Hepatocyte (in vitro differentiated cells): ENCODE data around the gene JDP2. TPM values are rescaled to one million over a fixed set of nuclear protein-coding genes. Genes with fewer than 3 reads are reported as not detected.

ENCODE experiments used
- DNase-seq: peaks from one replicate; pipeline ENCODE4 v3.0.0-alpha.2; 2016; ENCODE audit warnings: low spot score
- H2AFZ ChIP-seq: fragments of 200-600 bp; sonication (generic); 2 replicates; pipeline ENCODE4 v1.6.0; 2016; ENCODE audit warnings: antibody characterized with exemption, mild to moderate bottlenecking
- H3K27ac ChIP-seq: fragments of 200-600 bp; sonication (generic); 2 replicates; pipeline ENCODE4 v1.5.1; 2016; ENCODE audit warnings: mild to moderate bottlenecking
- H3K27me3 ChIP-seq: fragments of 200-600 bp; sonication (generic); 2 replicates; pipeline ENCODE4 v1.6.1; 2016
- H3K36me3 ChIP-seq: fragments of 200-600 bp; sonication (generic); replicated peaks from 2 replicates; pipeline ENCODE4 v1.5.1; 2016; ENCODE audit warnings: low read depth; ENCODE audit not compliant: insufficient read depth
- H3K4me1 ChIP-seq: fragments of 200-600 bp; sonication (generic); 2 replicates; pipeline ENCODE4 v1.5.1; 2016; ENCODE audit warnings: mild to moderate bottlenecking, moderate library complexity; ENCODE audit not compliant: insufficient read depth
- H3K4me2 ChIP-seq: fragments of 200-600 bp; sonication (generic); 2 replicates; pipeline ENCODE4 v1.6.0; 2016
- H3K4me3 ChIP-seq: fragments of 200-600 bp; sonication (generic); 2 replicates; pipeline ENCODE4 v1.5.1; 2016; ENCODE audit warnings: mild to moderate bottlenecking
- H3K79me2 ChIP-seq: fragments of 200-600 bp; sonication (generic); 2 replicates; pipeline ENCODE4 v1.6.0; 2017; ENCODE audit warnings: mild to moderate bottlenecking
- H3K9me2 ChIP-seq: fragments of 200-600 bp; sonication (generic); replicated peaks from 2 replicates; pipeline ENCODE4 v1.6.0; 2017; ENCODE audit warnings: mild to moderate bottlenecking; ENCODE audit not compliant: insufficient read depth
- H3K9me3 ChIP-seq: fragments of 200-600 bp; sonication (generic); 2 replicates; pipeline ENCODE4 v1.5.1; 2016; ENCODE audit warnings: low read depth, mild to moderate bottlenecking
- H4K20me1 ChIP-seq: fragments of 200-600 bp; sonication (generic); 2 replicates; pipeline ENCODE4 v1.6.0; 2016; ENCODE audit warnings: mild to moderate bottlenecking; ENCODE audit not compliant: insufficient read depth, poor library complexity, severe bottlenecking
- CTCF ChIP-seq: fragments of 200-600 bp; sonication (generic); IDR thresholded peaks from 2 replicates; pipeline ENCODE4 v1.5.1; 2016; ENCODE audit warnings: antibody characterized with exemption, mild to moderate bottlenecking; ENCODE audit not compliant: poor library complexity
- EZH2 ChIP-seq: fragments of 200-600 bp; sonication (generic); IDR thresholded peaks from 2 replicates; pipeline ENCODE4 v1.6.1; 2016; ENCODE audit warnings: antibody characterized with exemption, mild to moderate bottlenecking, borderline replicate concordance
- EZH2phosphoT487 ChIP-seq: fragments of 200-600 bp; sonication (generic); IDR thresholded peaks from one replicate; pipeline ENCODE4 v1.6.1; 2018; ENCODE audit warnings: antibody characterized with exemption, mild to moderate bottlenecking, low read depth, moderate library complexity; ENCODE audit not compliant: unreplicated experiment, severe bottlenecking
- WGBS: methylation state at CpG from one replicate; pipeline ENCODE4 v1.1.6; 2016; ENCODE audit warnings: low lambda C conversion rate; ENCODE audit errors: missing lambda C conversion rate; 5-methylcytosine and 5-hydroxymethylcytosine counted together
- polyA plus RNA-seq: library from polyadenylated mRNA; unstranded; fragments of >200 nt; fragmentation: Nextera tagmentation; extraction: Ambion mirVana; gene quantifications from 2 replicates; pipeline ENCODE4 v1.2.1, GENCODE V29; 2016
- total RNA-seq: library from RNA; depleted of rRNA; stranded (reverse); fragments of >200 nt; gene quantifications from 2 replicates; pipeline ENCODE4 v1.2.3, GENCODE V29; 2014

JDP2 gene
- total and polyA plus RNA-seq, 2 experiments from 2014 or later = 68.9 to 85.4 TPM

DNA sequence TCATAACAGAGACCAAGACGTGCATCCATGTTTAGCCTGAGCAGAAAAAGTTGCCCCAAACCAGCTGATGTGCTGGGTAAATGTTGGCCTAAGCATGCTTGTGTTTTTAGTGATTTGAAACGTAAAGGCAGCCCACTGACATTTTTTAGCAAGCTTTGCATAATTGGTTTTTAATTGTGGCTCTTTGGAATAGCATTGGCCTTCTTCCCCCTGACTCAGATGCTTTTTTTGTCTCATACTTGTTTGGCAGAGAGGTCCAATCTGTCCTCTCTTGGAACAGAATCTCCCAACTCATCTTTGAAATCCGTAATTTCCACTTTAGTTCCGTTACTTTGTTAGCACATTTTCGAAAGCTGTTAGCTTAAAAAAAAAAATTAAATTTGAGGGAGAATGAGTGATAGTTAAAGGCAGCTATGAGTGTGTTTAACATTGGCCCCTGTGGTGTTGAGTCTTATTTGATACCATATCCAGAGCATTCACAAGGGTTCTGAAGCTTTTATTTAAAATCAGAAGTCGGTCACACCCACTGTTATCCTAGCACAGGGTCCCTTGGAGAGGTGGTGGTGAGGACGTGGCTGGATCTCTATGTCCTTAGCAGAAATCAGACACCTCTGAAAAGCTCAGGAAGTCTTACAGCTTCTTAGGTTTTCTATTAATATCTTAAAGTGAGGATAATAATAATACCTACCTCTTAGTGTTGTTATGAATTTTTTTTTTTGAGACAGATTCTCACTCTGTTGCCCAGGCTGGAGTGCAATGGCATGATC is 15.6 kb downstream of the JDP2 start:
- Histone ChIP-seq H3K9me2 (no peaks in the 10 kb centered on the region), H3K36me3 (peaks cover 4% of the 10 kb centered on the region), H2AFZ (no peak overlapping the region), H3K4me1 (no peaks in the 10 kb centered on the region), H3K4me3 (no peak overlapping the region), H3K9me3 (no peaks in the 10 kb centered on the region), H3K4me2 (no peak overlapping the region), H3K27ac (no peak overlapping the region), H3K27me3 (no peaks in the 10 kb centered on the region), H4K20me1 (peaks cover 31% of the 10 kb centered on the region), H3K79me2 (peaks cover 69% of the 10 kb centered on the region)
- WGBS = 87% methylated on average over 7 of the region's 7 CpGs
- no peak for TF ChIP-seq EZH2phosphoT487
- no peak for TF ChIP-seq EZH2
- no peak for TF ChIP-seq CTCF
- no peak for DNase-seq

DNA sequence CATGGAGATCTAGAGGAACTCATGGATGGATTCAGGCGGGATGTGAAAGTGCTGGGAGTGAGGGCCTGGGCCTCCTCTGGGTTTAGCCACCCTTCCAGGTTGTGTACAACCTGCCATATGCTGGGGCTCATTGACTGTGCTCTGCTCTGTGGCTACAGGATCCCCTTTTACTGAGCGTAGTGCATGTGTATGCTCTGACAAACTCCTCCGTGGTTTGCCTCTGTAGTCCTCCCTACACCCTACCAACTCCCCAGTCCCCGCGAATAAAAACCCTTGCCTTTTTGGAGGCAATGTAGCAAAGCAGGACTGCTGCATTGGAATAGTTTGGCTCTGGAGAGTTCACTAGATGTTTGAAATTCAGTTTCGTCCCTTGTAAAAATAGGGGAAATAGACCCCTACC is 17.4 kb downstream of the JDP2 start:
- H4K20me1 ChIP-seq = peaks cover 22% of the 10 kb centered on the region
- peaks cover 73% of the 10 kb centered on the region for H3K79me2 ChIP-seq
- H3K36me3 ChIP-seq = peaks cover 3% of the 10 kb centered on the region
- no peaks in the 10 kb centered on the region for H3K9me3 ChIP-seq
- H3K9me2 ChIP-seq = no peaks in the 10 kb centered on the region
- no peak overlapping the region for H3K4me3 ChIP-seq
- no peaks in the 10 kb centered on the region for H3K27me3 ChIP-seq
- WGBS = 98% methylated on average over 6 of the region's 6 CpGs
- H3K27ac ChIP-seq = no peak overlapping the region
- no peak for DNase-seq
- TF ChIP-seq CTCF (no peak), EZH2 (no peak), EZH2phosphoT487 (no peak)
- H3K4me1 ChIP-seq = peaks cover 16% of the 10 kb centered on the region
- H3K4me2 ChIP-seq = no peak overlapping the region
- H2AFZ ChIP-seq = no peak overlapping the region

GRCh38 chr14:75445963-75446362 is 18.1 kb downstream of the JDP2 start:
- no peak for TF ChIP-seq CTCF
- TF ChIP-seq EZH2 = no peak
- no peak for TF ChIP-seq EZH2phosphoT487
- H3K36me3 ChIP-seq = no peaks in the 10 kb centered on the region
- H3K79me2 ChIP-seq = peaks cover 74% of the 10 kb centered on the region
- H4K20me1 ChIP-seq = peaks cover 16% of the 10 kb centered on the region
- H3K9me3 ChIP-seq = no peaks in the 10 kb centered on the region
- no peak overlapping the region for H3K4me2 ChIP-seq
- no peak for DNase-seq
- peaks cover 24% of the 10 kb centered on the region for H3K4me1 ChIP-seq
- no peak overlapping the region for H3K27ac ChIP-seq
- no peaks in the 10 kb centered on the region for H3K27me3 ChIP-seq
- H3K4me3 ChIP-seq = no peak overlapping the region
- no peak overlapping the region for H2AFZ ChIP-seq
- WGBS = 96% methylated on average over 3 of the region's 3 CpGs
- no peaks in the 10 kb centered on the region for H3K9me2 ChIP-seq
